GM10266 (cell line): ENCODE measurements around the gene LSS.

ENCODE experiments used
- DNase-seq: peaks from one replicate; pipeline ENCODE4 v3.0.0; 2012; ENCODE audit errors: extremely low spot score
- CTCF ChIP-seq: IDR thresholded peaks from 2 replicates; pipeline ENCODE4 v1.5.1; 2012; ENCODE audit warnings: mild to moderate bottlenecking, low read depth; ENCODE audit not compliant: control insufficient read depth, insufficient read depth; ENCODE audit errors: missing control alignments

LSS gene

GRCh38 chr21:46265736-46266525 is 37.4 kb upstream of the LSS start:
- TF ChIP-seq CTCF: no peak

GRCh38 chr21:46264690-46265144 is 36.1 kb upstream of the LSS start:
- no peak for TF ChIP-seq CTCF

More at GRCh38 chr21:46265736-46266525, 37.4 kb upstream of the LSS start:
- no peak for DNase-seq

GRCh38 chr21:46264046-46264689 is 35.6 kb upstream of the LSS start:
- DNase-seq: no peak
- no peak for TF ChIP-seq CTCF

More at GRCh38 chr21:46264690-46265144, 36.1 kb upstream of the LSS start:
- DNase-seq: no peak

GRCh38 chr21:46256501-46256994 is 28.0 kb upstream of the LSS start:
- no peak for DNase-seq
- no peak for TF ChIP-seq CTCF

GRCh38 chr21:46255758-46256337 is 27.3 kb upstream of the LSS start:
- TF ChIP-seq CTCF: no peak
- no peak for DNase-seq

- TF ChIP-seq CTCF: no peak
- DNase-seq: no peak
Observed at GRCh38 chr21:46255166-46255565, 26.6 kb upstream of the LSS start.
